ENCODE measurements around the gene FAM131A. TPM values are rescaled to one million over a fixed set of nuclear protein-coding genes. Genes with fewer than 3 reads are reported as not detected.

FAM131A gene
- polyA plus RNA-seq, 1 donor from 2014 or later, result 141 TPM

DNA sequence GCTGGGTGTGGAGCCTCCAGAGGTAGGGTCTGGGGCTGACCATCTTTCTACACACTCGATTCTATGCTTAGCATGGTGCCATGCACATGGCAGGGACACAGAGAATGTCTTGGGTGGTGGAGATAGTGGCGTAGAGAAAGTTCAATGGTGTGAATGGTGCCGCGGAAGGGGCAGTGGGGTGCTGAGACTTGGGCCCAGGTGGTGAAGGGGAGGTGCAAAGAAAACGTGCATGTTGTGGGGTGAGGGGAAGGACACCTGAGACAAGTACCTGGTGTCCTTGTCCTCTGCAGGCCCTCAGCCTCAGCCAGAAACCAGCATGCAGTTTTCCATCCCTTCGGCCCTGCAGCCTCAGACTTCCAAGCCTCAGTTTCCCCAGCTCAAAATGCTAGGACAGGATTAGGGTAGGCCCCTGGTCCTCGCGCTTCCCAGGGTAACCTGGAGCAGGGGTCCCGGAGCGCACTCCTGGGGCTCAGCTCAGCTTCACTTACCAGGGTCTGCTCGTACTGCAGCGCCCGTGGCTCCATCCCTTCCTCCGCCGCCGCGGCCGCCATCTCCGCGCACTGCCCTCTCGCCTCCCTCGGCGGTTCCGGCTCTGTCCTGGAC lies 23.6 kb downstream of the FAM131A start:
- peak overlapping the region; percentile 8 for H2AFZ ChIP-seq (ENCODE audit: low read depth, low read length)
- no peaks in the 10 kb centered on the region for H3K36me3 ChIP-seq (ENCODE audit: insufficient read depth, low read length)
- no peaks in the 10 kb centered on the region for H3K27me3 ChIP-seq (ENCODE audit: insufficient read depth, low read depth, low read length)
- H3K4me2 ChIP-seq (ENCODE audit: low read length), result peak overlapping the region; percentile 82
- no peaks in the 10 kb centered on the region for H3F3A ChIP-seq (ENCODE audit: insufficient read depth, low read length, poor library complexity, severe bottlenecking)
- no peaks in the 10 kb centered on the region for H3K9me2 ChIP-seq (ENCODE audit: insufficient read depth, low read length)
- H3K79me2 ChIP-seq (replicated peaks; ENCODE audit: insufficient read depth, low read length), result peaks cover 16% of the 10 kb centered on the region
- H3K9me3 ChIP-seq (ENCODE audit: low read length), result no peaks in the 10 kb centered on the region
- H4K20me1 ChIP-seq (ENCODE audit: insufficient read depth), result no peaks in the 10 kb centered on the region
- H3K9ac ChIP-seq (ENCODE audit: low read length), result peak overlapping the region; percentile 90
- H3K4me3 ChIP-seq (ENCODE audit: low read length), result peak overlapping the region; percentile 70
- no peak overlapping the region for H3K27ac ChIP-seq (ENCODE audit: low read length)
- TF ChIP-seq SMC3 (conservative IDR thresholded peaks at IDR 0.05; ENCODE audit: poor library complexity) (no peak), EZH2 (IDR thresholded peaks at IDR 0.05; ENCODE audit: borderline replicate concordance, insufficient read depth, low read length, poor library complexity, severe bottlenecking) (no peak), EP300 (conservative IDR thresholded peaks at IDR 0.05; ENCODE audit: poor library complexity, severe bottlenecking) (no peak), MXI1 (conservative IDR thresholded peaks at IDR 0.05; ENCODE audit: poor library complexity, severe bottlenecking) (no peak), RAD21 (conservative IDR thresholded peaks at IDR 0.05) (no peak)
- TF ChIP-seq, protein P1, sequence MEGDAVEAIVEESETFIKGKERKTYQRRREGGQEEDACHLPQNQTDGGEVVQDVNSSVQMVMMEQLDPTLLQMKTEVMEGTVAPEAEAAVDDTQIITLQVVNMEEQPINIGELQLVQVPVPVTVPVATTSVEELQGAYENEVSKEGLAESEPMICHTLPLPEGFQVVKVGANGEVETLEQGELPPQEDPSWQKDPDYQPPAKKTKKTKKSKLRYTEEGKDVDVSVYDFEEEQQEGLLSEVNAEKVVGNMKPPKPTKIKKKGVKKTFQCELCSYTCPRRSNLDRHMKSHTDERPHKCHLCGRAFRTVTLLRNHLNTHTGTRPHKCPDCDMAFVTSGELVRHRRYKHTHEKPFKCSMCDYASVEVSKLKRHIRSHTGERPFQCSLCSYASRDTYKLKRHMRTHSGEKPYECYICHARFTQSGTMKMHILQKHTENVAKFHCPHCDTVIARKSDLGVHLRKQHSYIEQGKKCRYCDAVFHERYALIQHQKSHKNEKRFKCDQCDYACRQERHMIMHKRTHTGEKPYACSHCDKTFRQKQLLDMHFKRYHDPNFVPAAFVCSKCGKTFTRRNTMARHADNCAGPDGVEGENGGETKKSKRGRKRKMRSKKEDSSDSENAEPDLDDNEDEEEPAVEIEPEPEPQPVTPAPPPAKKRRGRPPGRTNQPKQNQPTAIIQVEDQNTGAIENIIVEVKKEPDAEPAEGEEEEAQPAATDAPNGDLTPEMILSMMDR (IDR thresholded peaks at IDR 0.05; ENCODE audit: poor library complexity, severe bottlenecking), result no peak
- TF ChIP-seq, protein P2, sequence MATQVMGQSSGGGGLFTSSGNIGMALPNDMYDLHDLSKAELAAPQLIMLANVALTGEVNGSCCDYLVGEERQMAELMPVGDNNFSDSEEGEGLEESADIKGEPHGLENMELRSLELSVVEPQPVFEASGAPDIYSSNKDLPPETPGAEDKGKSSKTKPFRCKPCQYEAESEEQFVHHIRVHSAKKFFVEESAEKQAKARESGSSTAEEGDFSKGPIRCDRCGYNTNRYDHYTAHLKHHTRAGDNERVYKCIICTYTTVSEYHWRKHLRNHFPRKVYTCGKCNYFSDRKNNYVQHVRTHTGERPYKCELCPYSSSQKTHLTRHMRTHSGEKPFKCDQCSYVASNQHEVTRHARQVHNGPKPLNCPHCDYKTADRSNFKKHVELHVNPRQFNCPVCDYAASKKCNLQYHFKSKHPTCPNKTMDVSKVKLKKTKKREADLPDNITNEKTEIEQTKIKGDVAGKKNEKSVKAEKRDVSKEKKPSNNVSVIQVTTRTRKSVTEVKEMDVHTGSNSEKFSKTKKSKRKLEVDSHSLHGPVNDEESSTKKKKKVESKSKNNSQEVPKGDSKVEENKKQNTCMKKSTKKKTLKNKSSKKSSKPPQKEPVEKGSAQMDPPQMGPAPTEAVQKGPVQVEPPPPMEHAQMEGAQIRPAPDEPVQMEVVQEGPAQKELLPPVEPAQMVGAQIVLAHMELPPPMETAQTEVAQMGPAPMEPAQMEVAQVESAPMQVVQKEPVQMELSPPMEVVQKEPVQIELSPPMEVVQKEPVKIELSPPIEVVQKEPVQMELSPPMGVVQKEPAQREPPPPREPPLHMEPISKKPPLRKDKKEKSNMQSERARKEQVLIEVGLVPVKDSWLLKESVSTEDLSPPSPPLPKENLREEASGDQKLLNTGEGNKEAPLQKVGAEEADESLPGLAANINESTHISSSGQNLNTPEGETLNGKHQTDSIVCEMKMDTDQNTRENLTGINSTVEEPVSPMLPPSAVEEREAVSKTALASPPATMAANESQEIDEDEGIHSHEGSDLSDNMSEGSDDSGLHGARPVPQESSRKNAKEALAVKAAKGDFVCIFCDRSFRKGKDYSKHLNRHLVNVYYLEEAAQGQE (IDR thresholded peaks at IDR 0.05; ENCODE audit: borderline replicate concordance), result peak; percentile 35

DNA sequence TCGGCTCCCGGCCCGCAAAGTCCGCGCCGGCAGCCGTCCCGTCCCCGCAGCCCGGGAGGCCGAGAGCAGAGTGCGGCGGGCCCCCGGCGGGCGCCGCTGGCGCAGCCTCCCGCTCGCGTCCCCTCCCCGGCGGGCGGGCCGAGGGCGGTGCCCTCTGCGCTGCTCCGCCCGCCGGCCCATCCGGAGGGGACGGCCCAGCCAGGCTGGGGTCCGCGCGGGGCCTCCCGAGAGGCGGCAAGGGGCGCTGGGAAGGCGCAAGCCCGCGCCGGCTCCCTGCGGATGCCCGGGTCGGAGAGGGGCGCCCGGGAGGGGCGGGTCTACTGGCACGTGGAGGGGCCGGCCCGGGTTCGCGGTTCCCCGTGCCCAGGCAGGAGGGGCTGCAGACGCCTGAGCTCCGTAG lies 24.1 kb downstream of the FAM131A start, which contains the start of the genes CLCN2 and POLR2H:
CLCN2 (minus strand) TSS at position 74 of the 400 bp plus-strand sequence. CDS start 126 bp downstream, outside the sequence.
POLR2H (plus strand) TSS at position 179 of the 400 bp plus-strand sequence. CDS start 1,783 bp downstream, outside the sequence.
- Histone ChIP-seq H3K9ac (ENCODE audit: low read length) (peak within 1 kb of the TSS; percentile 90), H3K9me3 (ENCODE audit: low read length) (no peaks in the 10 kb centered on the region), H3K9me2 (ENCODE audit: insufficient read depth, low read length) (no peaks in the 10 kb centered on the region), H3K27ac (ENCODE audit: low read length) (peak within 1 kb of the TSS; percentile 87), H3K4me2 (ENCODE audit: low read length) (peak within 1 kb of the TSS; percentile 84), H3K27me3 (ENCODE audit: insufficient read depth, low read depth, low read length) (no peaks in the 10 kb centered on the region), H4K20me1 (ENCODE audit: insufficient read depth) (no peaks in the 10 kb centered on the region), H2AFZ (ENCODE audit: low read depth, low read length) (peak within 1 kb of the TSS; percentile 60), H3K36me3 (ENCODE audit: insufficient read depth, low read length) (no peaks in the 10 kb centered on the region), H3F3A (ENCODE audit: insufficient read depth, low read length, poor library complexity, severe bottlenecking) (no peaks in the 10 kb centered on the region), H3K4me3 (ENCODE audit: low read length) (peak within 1 kb of the TSS; percentile 70), H3K79me2 (replicated peaks; ENCODE audit: insufficient read depth, low read length) (peaks cover 16% of the 10 kb centered on the region)
- TF ChIP-seq POLR2AphosphoS5 (IDR thresholded peaks at IDR 0.05), result peak; percentile 23
- TF ChIP-seq, protein P2 (IDR thresholded peaks at IDR 0.05; ENCODE audit: borderline replicate concordance), result peak; percentile 13
- peak; percentile 81 for TF ChIP-seq MXI1 (conservative IDR thresholded peaks at IDR 0.05; ENCODE audit: poor library complexity, severe bottlenecking)
- TF ChIP-seq, protein P1 (IDR thresholded peaks at IDR 0.05; ENCODE audit: poor library complexity, severe bottlenecking), result no peak
- no peak for TF ChIP-seq EZH2 (IDR thresholded peaks at IDR 0.05; ENCODE audit: borderline replicate concordance, insufficient read depth, low read length, poor library complexity, severe bottlenecking)
- TF ChIP-seq RAD21 (conservative IDR thresholded peaks at IDR 0.05), result no peak
- TF ChIP-seq SMC3 (conservative IDR thresholded peaks at IDR 0.05; ENCODE audit: poor library complexity), result no peak
- TF ChIP-seq TAF1 (IDR thresholded peaks at IDR 0.05; ENCODE audit: low read depth), result no peak
- no peak for TF ChIP-seq EP300 (conservative IDR thresholded peaks at IDR 0.05; ENCODE audit: poor library complexity, severe bottlenecking)

All from neural cell (in vitro differentiated cells).